ENCODE results near the gene UNC45B. TPM values are rescaled to one million over a fixed set of nuclear protein-coding genes. Genes with fewer than 3 reads are reported as not detected.
"Not testable (repeated sequence)": the region's sequence is repeated elsewhere in the genome, so short reads cannot be mapped to it uniquely, and the experiment has no call there.

UNC45B gene
- total RNA-seq, 2 donors from 2014 or later, result not detected

- DNase-seq (no peak), ATAC-seq (no peak)
- intact Hi-C loops (cut with DNase I, micrococcal nuclease), result no loop called here
Observed at GRCh38 chr17:35191001-35191695, 43.5 kb downstream of the UNC45B start.

- no peak for DNase-seq
- ATAC-seq, result no peak
- intact Hi-C loops (cut with DNase I, micrococcal nuclease), result no loop called here
Observed at GRCh38 chr17:35192708-35193107, 45.1 kb downstream of the UNC45B start.

GRCh38 chr17:35194001-35194400 lies 46.4 kb downstream of the UNC45B start, which contains the start of gene SLC35G3:
TSS of gene SLC35G3 (minus strand) at chr17:35194393. CDS start at chr17:35194307, 86 bp downstream.
- DNase-seq; ATAC-seq; intact Hi-C loops (cut with DNase I, micrococcal nuclease): not testable (repeated sequence)

- DNase-seq; ATAC-seq; intact Hi-C loops (cut with DNase I, micrococcal nuclease): not testable (repeated sequence)
Observed at GRCh38 chr17:35195062-35195461, 47.4 kb downstream of the UNC45B start.

- ATAC-seq, DNase-seq: not testable (repeated sequence)
Observed at GRCh38 chr17:35202582-35202981, 55.0 kb downstream of the UNC45B start.

GRCh38 chr17:35210741-35211140 lies 63.1 kb downstream of the UNC45B start:
- intact Hi-C loops (cut with DNase I, micrococcal nuclease), result no loop called here
- DNase-seq (no peak), ATAC-seq (no peak)

More at GRCh38 chr17:35202582-35202981, 55.0 kb downstream of the UNC45B start:
- intact Hi-C loops (cut with DNase I, micrococcal nuclease), result not testable (repeated sequence)

- ATAC-seq (no peak), DNase-seq (no peak)
- intact Hi-C loops (cut with DNase I, micrococcal nuclease), result no loop called here
Observed at GRCh38 chr17:35212668-35213067, 65.1 kb downstream of the UNC45B start.

GRCh38 chr17:35213412-35213940 lies 65.9 kb downstream of the UNC45B start:
- DNase-seq (no peak), ATAC-seq (no peak)
- intact Hi-C loops (cut with DNase I, micrococcal nuclease), result no loop called here

GRCh38 chr17:35214192-35214591 lies 66.6 kb downstream of the UNC45B start:
- DNase-seq (no peak), ATAC-seq (peak; percentile 24)

GRCh38 chr17:35214631-35215273 lies 67.1 kb downstream of the UNC45B start:
- DNase-seq (no peak), ATAC-seq (no peak)
- intact Hi-C loops (cut with DNase I, micrococcal nuclease), result no loop called here

More at GRCh38 chr17:35214192-35214591, 66.6 kb downstream of the UNC45B start:
- intact Hi-C loops (cut with DNase I, micrococcal nuclease), result no loop called here

GRCh38 chr17:35217107-35217506 lies 69.5 kb downstream of the UNC45B start:
- no peak for ATAC-seq
- intact Hi-C loops (cut with DNase I, micrococcal nuclease), result no loop called here
- no peak for DNase-seq

GRCh38 chr17:35218915-35219314 lies 71.3 kb downstream of the UNC45B start:
- intact Hi-C loops (cut with DNase I, micrococcal nuclease), result no loop called here
- DNase-seq (no peak), ATAC-seq (peak; percentile 24)

GRCh38 chr17:35222452-35222851 lies 74.8 kb downstream of the UNC45B start:
- intact Hi-C loops (cut with DNase I, micrococcal nuclease), result no loop called here
- ATAC-seq (no peak), DNase-seq (no peak)

- ATAC-seq, result no peak
- intact Hi-C loops (cut with DNase I, micrococcal nuclease), result no loop called here
- DNase-seq, result no peak
Observed at GRCh38 chr17:35224436-35224835, 76.8 kb downstream of the UNC45B start.

- DNase-seq (no peak), ATAC-seq (no peak)
- intact Hi-C loops (cut with DNase I, micrococcal nuclease), result no loop called here
Observed at GRCh38 chr17:35227546-35227945, 79.9 kb downstream of the UNC45B start.

GRCh38 chr17:35229638-35230037 lies 82.0 kb downstream of the UNC45B start:
- ATAC-seq, result no peak
- intact Hi-C loops (cut with DNase I, micrococcal nuclease), result no loop called here

GRCh38 chr17:35234315-35234714 lies 86.7 kb downstream of the UNC45B start:
- intact Hi-C loops (cut with DNase I, micrococcal nuclease); ATAC-seq; DNase-seq: not testable (repeated sequence)

More at GRCh38 chr17:35229638-35230037, 82.0 kb downstream of the UNC45B start:
- no peak for DNase-seq

- ATAC-seq (no peak), DNase-seq (no peak)
- intact Hi-C loops (cut with DNase I, micrococcal nuclease), result no loop called here
Observed at GRCh38 chr17:35235289-35235688, 87.7 kb downstream of the UNC45B start.

- DNase-seq (no peak), ATAC-seq (no peak)
- intact Hi-C loops (cut with DNase I, micrococcal nuclease), result no loop called here
Observed at GRCh38 chr17:35235917-35236316, 88.3 kb downstream of the UNC45B start.

- ATAC-seq, result no peak
- no peak for DNase-seq
- intact Hi-C loops (cut with DNase I, micrococcal nuclease), result no loop called here
Observed at GRCh38 chr17:35236821-35237220, 89.2 kb downstream of the UNC45B start.
